H9 (cell line): ENCODE measurements around the gene PRMT2. TPM values are rescaled to one million over a fixed set of nuclear protein-coding genes. Genes with fewer than 3 reads are reported as not detected.
A peak's percentile ranks its signal among the peaks of the same experiment; 100 is the strongest.

Experiments
- DNase-seq: peaks from one replicate; pipeline ENCODE4 v3.0.0-alpha.2; 2017
- H2AFZ ChIP-seq: one replicate; pipeline ENCODE4 v1.6.1; 2013; ENCODE audit warnings: mild to moderate bottlenecking, low read length, control low read depth, moderate library complexity
- H2AK5ac ChIP-seq: 2 replicates; pipeline ENCODE4 v1.6.1; 2013; ENCODE audit warnings: low read length, control low read depth, mixed read lengths; ENCODE audit not compliant: insufficient read length
- H2BK120ac ChIP-seq: one replicate; pipeline ENCODE4 v1.6.1; 2013; ENCODE audit warnings: low read depth, mild to moderate bottlenecking, low read length, control low read depth, inconsistent platforms; ENCODE audit not compliant: poor library complexity, severe bottlenecking
- H2BK12ac ChIP-seq: 2 replicates; pipeline ENCODE4 v1.6.1; 2013; ENCODE audit warnings: low read length, control low read depth, mixed read lengths, low read depth; ENCODE audit not compliant: insufficient read length
- H2BK15ac ChIP-seq: 2 replicates; pipeline ENCODE4 v1.6.1; 2013; ENCODE audit warnings: low read depth, low read length, control low read depth
- H2BK20ac ChIP-seq: one replicate; pipeline ENCODE4 v1.6.1; 2013; ENCODE audit warnings: low read depth, mild to moderate bottlenecking, low read length, control low read depth, inconsistent platforms; ENCODE audit not compliant: poor library complexity, severe bottlenecking
- H2BK5ac ChIP-seq: 2 replicates; pipeline ENCODE4 v1.6.1; 2013; ENCODE audit warnings: low read length, control low read depth, mixed read lengths; ENCODE audit not compliant: insufficient read length
- H3K14ac ChIP-seq: 2 replicates; pipeline ENCODE4 v1.6.1; 2013; ENCODE audit warnings: low read length, control low read depth; ENCODE audit not compliant: insufficient read depth
- H3K18ac ChIP-seq: 2 replicates; pipeline ENCODE4 v1.6.1; 2013; ENCODE audit warnings: low read depth, mild to moderate bottlenecking, mixed read lengths, low read length, control low read depth; ENCODE audit not compliant: insufficient read length
- H3K23ac ChIP-seq: 2 replicates; pipeline ENCODE4 v1.6.1; 2013; ENCODE audit warnings: low read length, control low read depth, mixed read lengths, low read depth; ENCODE audit not compliant: insufficient read length
- H3K23me2 ChIP-seq: 2 replicates; pipeline ENCODE4 v1.6.1; 2013; ENCODE audit warnings: low read depth, mild to moderate bottlenecking, mixed read lengths, low read length, control low read depth; ENCODE audit not compliant: insufficient read length, poor library complexity, severe bottlenecking
- H3K27ac ChIP-seq: 2 replicates; pipeline ENCODE4 v1.5.1; 2013; ENCODE audit warnings: low read length, control low read depth, mixed read lengths, low read depth; ENCODE audit not compliant: insufficient read length
- H3K27me3 ChIP-seq: 2 replicates; pipeline ENCODE4 v1.6.1; 2013; ENCODE audit warnings: low read length, control low read depth, inconsistent platforms; ENCODE audit not compliant: insufficient read depth
- H3K4ac ChIP-seq: 2 replicates; pipeline ENCODE4 v1.6.1; 2013; ENCODE audit warnings: low read depth, mild to moderate bottlenecking, control low read depth, inconsistent platforms, low read length, moderate library complexity
- H3K4me1 ChIP-seq: 2 replicates; pipeline ENCODE4 v1.6.1; 2013; ENCODE audit warnings: low read length, control low read depth, inconsistent platforms; ENCODE audit not compliant: insufficient read depth
- H3K4me2 ChIP-seq: 2 replicates; pipeline ENCODE4 v1.6.1; 2013; ENCODE audit warnings: low read length, control low read depth, mixed read lengths; ENCODE audit not compliant: insufficient read length, insufficient read depth
- H3K56ac ChIP-seq: 2 replicates; pipeline ENCODE4 v1.6.1; 2013; ENCODE audit warnings: low read depth, mild to moderate bottlenecking, mixed read lengths, low read length, control low read depth; ENCODE audit not compliant: insufficient read length
- H3K79me1 ChIP-seq: 2 replicates; pipeline ENCODE4 v1.6.1; 2013; ENCODE audit warnings: low read depth, mild to moderate bottlenecking, moderate library complexity, low read length, control low read depth, inconsistent platforms; ENCODE audit not compliant: insufficient read depth, poor library complexity, severe bottlenecking
- H3K79me2 ChIP-seq: 2 replicates; pipeline ENCODE4 v1.6.1; 2013; ENCODE audit warnings: low read length, control low read depth, inconsistent platforms; ENCODE audit not compliant: insufficient read depth
- H3K9ac ChIP-seq: 2 replicates; pipeline ENCODE4 v1.6.1; 2013; ENCODE audit warnings: low read length, control low read depth, mixed read lengths; ENCODE audit not compliant: insufficient read length; ENCODE audit errors: extremely low read depth
- H3K9me3 ChIP-seq: one replicate; pipeline ENCODE4 v1.6.1; 2013; ENCODE audit warnings: low read depth, low read length, inconsistent platforms; ENCODE audit not compliant: control insufficient read depth
- H3T11ph ChIP-seq: one replicate; pipeline ENCODE4 v1.6.1; 2013; ENCODE audit warnings: mild to moderate bottlenecking, low read length, control low read depth, inconsistent platforms
- H4K20me1 ChIP-seq: one replicate; pipeline ENCODE4 v1.6.1; 2013; ENCODE audit not compliant: control insufficient read depth, insufficient read length, insufficient read depth
- H4K5ac ChIP-seq: 2 replicates; pipeline ENCODE4 v1.6.1; 2013; ENCODE audit warnings: low read depth, mild to moderate bottlenecking, mixed read lengths, low read length, control low read depth; ENCODE audit not compliant: insufficient read length
- H4K8ac ChIP-seq: replicated peaks from 2 replicates; pipeline ENCODE4 v1.6.1; 2013; ENCODE audit warnings: low read length, control low read depth, mixed read lengths, low read depth; ENCODE audit not compliant: insufficient read length
- H4K91ac ChIP-seq: 2 replicates; pipeline ENCODE4 v1.6.1; 2013; ENCODE audit warnings: low read depth, mild to moderate bottlenecking, moderate library complexity, mixed read lengths, low read length, control low read depth; ENCODE audit not compliant: insufficient read length
- H3K27ac Mint-ChIP-seq, 3 experiments: 2 replicates in 2 of 3; 3 replicates in 1 of 3; pipeline ENCODE4 v1.8.0; 2020 to 2021; ENCODE audit warnings: mixed read lengths in 3 of 3, mild to moderate bottlenecking in 1 of 3, moderate library complexity in 1 of 3
- H3K27me3 Mint-ChIP-seq: 2 replicates; pipeline ENCODE4 v1.8.0; 2021; ENCODE audit warnings: low read depth, mild to moderate bottlenecking, moderate library complexity, mixed read lengths
- H3K36me3 Mint-ChIP-seq, 3 experiments: 2 replicates in 2 of 3; 3 replicates in 1 of 3; pipeline ENCODE4 v1.8.0; 2020 to 2021; ENCODE audit warnings: low read depth in 3 of 3, mixed read lengths in 3 of 3; ENCODE audit not compliant: insufficient read depth in 1 of 3
- H3K4me1 Mint-ChIP-seq, 2 experiments: 2 replicates each; pipeline ENCODE4 v1.8.0; 2020; ENCODE audit warnings: mixed read lengths in 2 of 2
- H3K4me3 Mint-ChIP-seq, 2 experiments: 2 replicates in 1 of 2; 3 replicates in 1 of 2; pipeline ENCODE4 v1.8.0; 2020 to 2021; ENCODE audit warnings: mild to moderate bottlenecking in 2 of 2, mixed read lengths in 2 of 2, moderate library complexity in 1 of 2
- H3K9me3 Mint-ChIP-seq, 2 experiments: 2 replicates in 1 of 2; 3 replicates in 1 of 2; pipeline ENCODE4 v1.8.0; 2020; ENCODE audit warnings: mild to moderate bottlenecking in 2 of 2, mixed read lengths in 2 of 2, moderate library complexity in 1 of 2
- WGBS: extraction: QIAGEN DNeasy Blood & Tissue Kit; methylation state at CpG from one replicate; pipeline ENCODE4 v1.1.7; 2013; ENCODE audit warnings: missing lambda C conversion rate, low lambda C conversion rate, mixed read lengths; ENCODE audit not compliant: insufficient read length; ENCODE audit errors: extremely low coverage; 5-methylcytosine and 5-hydroxymethylcytosine counted together
- total RNA-seq: library from RNA; stranded (reverse); gene quantifications from 2 replicates; pipeline ENCODE4 v1.2.1, GENCODE V29; 2021
- TF ChIP-seq, protein P1 (sequence below): fragments of 200-600 bp; sonication (generic); conservative IDR thresholded peaks from 3 replicates; pipeline ENCODE4 v1.8.0; 2021; ENCODE audit warnings: antibody characterized with exemption, mild to moderate bottlenecking

Gene PRMT2
- total RNA-seq, 1 experiment from 2014 or later = 53.7 TPM

DNA sequence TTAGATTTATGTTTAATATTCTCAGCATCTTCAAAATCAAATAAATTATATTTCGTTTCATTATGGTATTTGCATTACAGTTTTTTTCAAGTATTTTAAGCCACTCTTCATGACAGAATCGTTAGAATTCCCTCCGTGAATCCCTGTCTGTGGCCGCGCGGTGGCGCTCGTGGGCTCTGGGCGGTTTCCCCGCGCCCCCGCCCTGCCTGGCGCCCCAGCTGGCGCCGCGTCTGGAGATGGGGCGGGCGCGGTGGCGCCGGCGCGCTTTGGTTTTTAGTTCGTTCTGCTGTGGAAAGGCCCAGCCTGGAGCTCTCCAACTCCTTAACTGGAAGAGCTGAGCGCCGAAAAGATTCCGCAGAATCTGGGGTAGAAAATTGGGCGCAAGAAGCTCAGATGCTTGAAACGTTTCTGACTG lies 25.7 kb downstream of the PRMT2 start:
- H3K18ac ChIP-seq = no peak overlapping the region
- no peak overlapping the region for H3K27ac Mint-ChIP-seq

More for the DNA sequence above, 25.7 kb downstream of the PRMT2 start:
- TF ChIP-seq, protein P1, sequence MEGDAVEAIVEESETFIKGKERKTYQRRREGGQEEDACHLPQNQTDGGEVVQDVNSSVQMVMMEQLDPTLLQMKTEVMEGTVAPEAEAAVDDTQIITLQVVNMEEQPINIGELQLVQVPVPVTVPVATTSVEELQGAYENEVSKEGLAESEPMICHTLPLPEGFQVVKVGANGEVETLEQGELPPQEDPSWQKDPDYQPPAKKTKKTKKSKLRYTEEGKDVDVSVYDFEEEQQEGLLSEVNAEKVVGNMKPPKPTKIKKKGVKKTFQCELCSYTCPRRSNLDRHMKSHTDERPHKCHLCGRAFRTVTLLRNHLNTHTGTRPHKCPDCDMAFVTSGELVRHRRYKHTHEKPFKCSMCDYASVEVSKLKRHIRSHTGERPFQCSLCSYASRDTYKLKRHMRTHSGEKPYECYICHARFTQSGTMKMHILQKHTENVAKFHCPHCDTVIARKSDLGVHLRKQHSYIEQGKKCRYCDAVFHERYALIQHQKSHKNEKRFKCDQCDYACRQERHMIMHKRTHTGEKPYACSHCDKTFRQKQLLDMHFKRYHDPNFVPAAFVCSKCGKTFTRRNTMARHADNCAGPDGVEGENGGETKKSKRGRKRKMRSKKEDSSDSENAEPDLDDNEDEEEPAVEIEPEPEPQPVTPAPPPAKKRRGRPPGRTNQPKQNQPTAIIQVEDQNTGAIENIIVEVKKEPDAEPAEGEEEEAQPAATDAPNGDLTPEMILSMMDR = peak; percentile 98
- Histone ChIP-seq H2BK15ac (no peak overlapping the region), H3K23ac (no peak overlapping the region), H3K79me2 (no peaks in the 10 kb centered on the region), H3T11ph (no peak overlapping the region), H3K27ac (no peak overlapping the region), H2BK12ac (no peak overlapping the region), H3K79me1 (no peaks in the 10 kb centered on the region), H3K4ac (no peak overlapping the region), H2AK5ac (no peak overlapping the region), H3K9me3 (no peaks in the 10 kb centered on the region), H4K20me1 (no peaks in the 10 kb centered on the region), H3K27me3 (no peaks in the 10 kb centered on the region), H3K23me2 (peaks cover 2% of the 10 kb centered on the region), H4K5ac (no peak overlapping the region), H2BK120ac (no peak overlapping the region), H3K56ac (no peak overlapping the region), H3K4me2 (no peak overlapping the region), H4K91ac (no peak overlapping the region), H3K4me1 (no peaks in the 10 kb centered on the region), H2BK20ac (no peak overlapping the region), H3K14ac (no peak overlapping the region), H3K9ac (no peak overlapping the region), H4K8ac (no peak overlapping the region), H2AFZ (no peak overlapping the region), H2BK5ac (no peak overlapping the region)
- Mint-ChIP-seq H3K4me1 (peaks cover 2 to 3% of the 10 kb centered on the region in 2 experiments; a peak in 3 of 4 replicates), H3K27me3 (no peaks in the 10 kb centered on the region), H3K4me3 (peak overlapping the region in 1 of 2 experiments; percentile 27; a peak in 1 of 5 replicates), H3K9me3 (peaks cover 0 to 2% of the 10 kb centered on the region in 2 experiments; a peak in 2 of 5 replicates), H3K36me3 (peaks cover 0 to 26% (median 8%) of the 10 kb centered on the region in 3 experiments; a peak in 6 of 7 replicates)
- DNase-seq = peak; percentile 80
- no CpG with 5 or more reads among the region's 29 CpGs for WGBS
